GM13977 (cell line): Measurements from ENCODE around the gene GJD3.
A peak's percentile ranks its signal among the peaks of the same experiment; 100 is the strongest.

Experiments
- DNase-seq: peaks from one replicate; pipeline ENCODE4 v3.0.0; 2012; ENCODE audit warnings: low spot score
- in situ Hi-C: fragments of 300-500 bp; cut with MboI; formaldehyde crosslinking; loops from one replicate; pipeline ENCODE4 v1.12.0; 2022; ENCODE audit warnings: low sequenced_read_pairs, low pct_unique_long_range_greater_than_20kb, mixed read lengths, inconsistent platforms; ENCODE audit not compliant: unreplicated experiment
- TF ChIP-seq, protein P1 (sequence below): IDR thresholded peaks from 2 replicates; pipeline ENCODE4 v1.5.1; 2012; ENCODE audit warnings: mild to moderate bottlenecking, control low read depth; ENCODE audit not compliant: insufficient read depth; ENCODE audit errors: extremely low read depth, missing control alignments

The GJD3 gene

DNA sequence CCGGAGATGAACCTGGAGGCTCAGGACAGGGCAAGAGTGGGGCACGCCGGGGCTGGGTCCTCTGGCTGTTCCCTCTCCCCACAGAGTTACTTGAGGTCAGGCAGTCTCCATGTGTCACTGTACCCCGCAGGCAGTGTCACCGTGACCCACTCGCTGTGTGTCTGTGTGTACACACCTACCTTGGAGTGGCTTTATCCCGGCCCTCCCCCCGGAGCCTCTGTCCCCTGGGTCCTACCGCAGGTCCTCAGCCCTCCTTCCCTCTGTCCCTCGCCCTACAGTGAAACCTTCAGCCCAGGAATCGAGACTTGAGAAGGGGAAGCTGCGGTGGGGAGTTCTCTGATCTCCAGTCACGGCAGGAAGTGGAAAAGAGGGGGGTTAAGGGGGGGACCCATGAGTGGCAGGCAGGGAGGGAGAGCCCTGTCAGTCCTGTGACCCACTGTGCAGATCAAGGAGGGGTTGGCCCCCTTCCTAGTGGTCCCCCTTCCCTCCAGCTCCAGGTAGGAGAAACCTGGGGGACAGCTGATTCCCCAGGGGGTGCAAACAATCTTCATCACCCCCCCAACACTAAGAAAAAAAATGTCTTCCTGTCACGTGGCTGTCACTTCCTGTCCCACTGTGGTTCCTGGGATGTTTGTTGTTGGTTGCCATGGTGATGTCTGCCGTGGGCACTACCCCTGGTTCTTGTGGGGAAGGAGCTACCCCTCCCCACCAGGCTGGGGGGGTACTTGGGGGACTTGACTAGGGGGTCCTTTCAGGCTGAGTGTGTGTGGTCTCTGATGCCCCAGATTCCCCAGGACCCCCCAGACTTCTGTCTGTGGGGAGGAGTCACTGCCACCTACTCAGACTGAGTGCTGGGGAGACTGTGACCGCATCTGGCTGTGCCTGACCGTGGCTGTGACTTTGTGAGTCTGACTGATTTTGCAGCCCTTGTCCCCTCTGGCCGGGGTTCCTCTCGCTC, 41.9 kb downstream of the GJD3 start:
- TF ChIP-seq, protein P1, sequence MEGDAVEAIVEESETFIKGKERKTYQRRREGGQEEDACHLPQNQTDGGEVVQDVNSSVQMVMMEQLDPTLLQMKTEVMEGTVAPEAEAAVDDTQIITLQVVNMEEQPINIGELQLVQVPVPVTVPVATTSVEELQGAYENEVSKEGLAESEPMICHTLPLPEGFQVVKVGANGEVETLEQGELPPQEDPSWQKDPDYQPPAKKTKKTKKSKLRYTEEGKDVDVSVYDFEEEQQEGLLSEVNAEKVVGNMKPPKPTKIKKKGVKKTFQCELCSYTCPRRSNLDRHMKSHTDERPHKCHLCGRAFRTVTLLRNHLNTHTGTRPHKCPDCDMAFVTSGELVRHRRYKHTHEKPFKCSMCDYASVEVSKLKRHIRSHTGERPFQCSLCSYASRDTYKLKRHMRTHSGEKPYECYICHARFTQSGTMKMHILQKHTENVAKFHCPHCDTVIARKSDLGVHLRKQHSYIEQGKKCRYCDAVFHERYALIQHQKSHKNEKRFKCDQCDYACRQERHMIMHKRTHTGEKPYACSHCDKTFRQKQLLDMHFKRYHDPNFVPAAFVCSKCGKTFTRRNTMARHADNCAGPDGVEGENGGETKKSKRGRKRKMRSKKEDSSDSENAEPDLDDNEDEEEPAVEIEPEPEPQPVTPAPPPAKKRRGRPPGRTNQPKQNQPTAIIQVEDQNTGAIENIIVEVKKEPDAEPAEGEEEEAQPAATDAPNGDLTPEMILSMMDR, result no peak
- DNase-seq, result peak; percentile 89

DNA sequence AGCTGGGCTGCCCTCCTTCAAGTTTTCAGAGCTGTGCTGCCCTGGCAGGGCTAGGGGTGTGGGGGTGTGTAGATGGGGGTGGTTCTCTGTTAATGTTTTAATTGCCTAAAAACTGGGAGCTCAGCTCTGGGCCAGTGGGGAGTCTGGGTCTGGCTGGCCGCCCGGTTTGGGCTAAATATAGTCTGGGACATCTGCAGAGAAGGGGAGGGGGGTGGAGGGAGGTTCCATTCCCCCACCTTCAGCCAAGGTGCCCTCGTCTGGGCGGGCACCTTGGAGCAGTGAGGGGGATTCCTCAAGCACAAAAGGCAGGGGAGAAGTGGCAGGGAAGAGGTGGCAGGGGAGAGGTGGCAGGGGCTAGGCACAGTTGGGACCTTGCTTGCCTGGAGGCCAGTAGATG, 42.6 kb downstream of the GJD3 start:
- no peak for DNase-seq
- TF ChIP-seq, protein P1, result no peak
- in situ Hi-C loops, result no loop called here

More for the DNA sequence above, 41.9 kb downstream of the GJD3 start:
- in situ Hi-C loops, result no loop called here

DNA sequence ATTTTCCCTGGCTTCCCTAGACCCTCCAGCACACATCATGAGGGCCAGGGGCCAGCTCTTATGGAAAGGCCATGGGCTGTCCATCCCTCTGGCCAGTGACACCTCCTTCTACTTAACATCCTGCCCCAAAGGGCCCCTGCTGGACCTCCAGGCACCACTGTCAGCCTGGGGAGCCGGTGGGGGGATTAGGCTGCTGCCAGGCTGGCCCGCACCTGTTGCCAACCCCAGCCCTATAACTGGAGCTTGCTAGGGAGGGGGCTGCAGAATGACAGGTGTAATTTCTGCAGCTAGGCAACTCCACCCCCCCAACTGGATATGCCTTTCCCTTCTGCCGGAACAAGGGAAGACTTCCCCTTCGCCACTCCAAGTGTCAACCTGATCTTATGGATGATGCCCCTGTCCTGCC, 43.0 kb downstream of the GJD3 start:
- DNase-seq, result no peak
- TF ChIP-seq, protein P1, result no peak
- in situ Hi-C loops, result no loop called here

DNA sequence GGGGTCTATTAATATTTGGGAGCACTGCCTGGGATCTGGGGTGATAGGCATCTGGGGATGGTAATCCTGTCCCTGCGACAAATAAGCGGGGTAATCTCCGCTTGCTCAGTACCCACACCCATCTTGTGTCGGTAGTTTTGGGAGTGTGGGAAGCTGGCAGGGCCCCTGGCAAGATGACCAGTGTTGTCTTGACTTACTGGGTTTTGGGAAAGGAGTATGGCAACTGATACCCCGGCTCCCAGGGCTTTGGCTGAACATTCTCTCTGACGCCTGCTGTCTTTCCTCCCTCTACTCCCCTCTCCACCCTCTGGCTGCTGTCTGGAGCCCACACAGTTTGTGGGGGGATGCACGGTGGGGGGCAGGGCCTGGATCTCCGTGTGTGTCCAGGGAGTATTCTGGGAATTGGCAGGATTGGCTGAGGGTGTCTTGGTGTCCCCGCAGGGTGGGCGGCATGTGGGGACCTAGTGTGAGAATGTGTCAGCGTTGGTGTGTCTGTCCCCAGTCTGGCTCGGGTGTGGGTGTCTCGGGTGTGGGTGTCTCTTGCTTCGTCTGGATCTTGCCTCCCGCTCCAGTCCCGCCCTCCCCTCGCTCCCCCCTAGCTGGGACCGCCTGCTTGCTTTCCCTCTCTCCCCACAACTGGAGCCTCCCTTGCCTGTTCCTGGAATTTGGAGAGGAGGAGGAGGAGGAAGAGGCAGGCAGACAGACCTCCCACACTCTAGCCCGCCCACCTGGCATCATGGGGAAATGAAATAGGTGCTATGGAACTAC, 43.6 kb downstream of the GJD3 start:
- in situ Hi-C loops, result no loop called here
- no peak for DNase-seq
- TF ChIP-seq, protein P1, result no peak

DNA sequence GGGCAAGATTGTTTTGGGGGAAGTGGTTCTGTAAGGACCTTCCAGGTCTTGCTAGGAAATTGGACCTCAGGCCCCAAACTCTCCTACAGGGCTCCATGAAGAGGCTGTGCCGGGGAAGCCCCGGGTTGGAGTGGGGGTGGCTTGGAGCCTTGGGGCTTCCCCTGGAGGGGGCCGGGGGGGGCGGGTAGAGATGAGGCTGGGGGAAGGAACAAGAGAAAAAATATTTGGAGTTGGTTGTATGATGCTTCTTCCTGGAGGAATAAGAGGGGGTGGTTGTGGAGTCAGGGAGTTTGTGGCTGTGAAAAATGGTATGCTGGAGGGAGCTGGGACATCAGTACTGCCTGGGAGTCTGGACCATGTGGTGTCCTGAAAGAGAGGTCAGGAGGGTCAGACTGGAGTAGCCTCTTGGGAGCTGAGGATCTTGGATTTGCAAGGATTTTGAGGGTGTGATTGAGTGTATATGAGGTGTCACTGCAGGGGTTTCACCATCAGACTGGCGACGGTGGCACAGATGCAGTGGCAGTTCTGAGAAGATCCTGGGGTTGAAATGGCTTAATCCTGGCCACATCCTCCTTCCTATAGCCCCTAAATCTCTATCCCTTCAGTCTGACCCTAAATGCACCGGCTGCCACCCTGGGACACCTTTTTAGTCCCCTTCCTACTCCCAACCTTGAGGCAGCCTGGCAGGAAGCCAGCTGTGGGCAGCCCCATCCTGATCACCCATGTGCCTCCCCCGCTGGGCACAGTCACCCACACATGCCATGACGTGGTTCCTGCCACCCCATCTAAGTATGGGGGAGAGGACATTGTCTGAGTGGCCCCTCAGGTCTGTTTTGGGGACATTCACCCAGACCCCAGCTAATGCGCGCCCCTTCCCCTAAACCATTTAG, 44.6 kb downstream of the GJD3 start:
- TF ChIP-seq, protein P1, result no peak
- no peak for DNase-seq
- in situ Hi-C loops, result no loop called here
